ENCODE measurements around the gene SLF2.

SLF2 gene

DNA sequence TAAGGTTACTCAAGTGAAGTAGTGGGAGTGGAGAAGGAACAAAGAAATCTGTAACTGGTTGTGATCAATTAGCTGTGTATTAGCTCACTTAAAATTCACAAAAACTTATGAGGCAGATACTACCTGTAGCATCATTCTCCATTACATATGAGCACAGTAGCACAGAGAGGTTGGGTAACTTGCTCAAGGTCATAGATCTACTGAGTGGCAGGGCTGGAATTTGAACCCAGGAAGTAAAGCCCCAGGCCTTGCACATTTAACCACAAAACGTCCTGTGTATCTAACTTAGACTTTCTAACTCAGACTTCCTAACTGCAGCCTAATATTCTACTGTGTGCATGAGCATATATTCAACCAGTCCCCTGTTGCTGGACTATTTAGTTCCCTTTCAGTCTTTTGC, 5.6 kb upstream of the SLF2 start:
- no peak for DNase-seq

DNA sequence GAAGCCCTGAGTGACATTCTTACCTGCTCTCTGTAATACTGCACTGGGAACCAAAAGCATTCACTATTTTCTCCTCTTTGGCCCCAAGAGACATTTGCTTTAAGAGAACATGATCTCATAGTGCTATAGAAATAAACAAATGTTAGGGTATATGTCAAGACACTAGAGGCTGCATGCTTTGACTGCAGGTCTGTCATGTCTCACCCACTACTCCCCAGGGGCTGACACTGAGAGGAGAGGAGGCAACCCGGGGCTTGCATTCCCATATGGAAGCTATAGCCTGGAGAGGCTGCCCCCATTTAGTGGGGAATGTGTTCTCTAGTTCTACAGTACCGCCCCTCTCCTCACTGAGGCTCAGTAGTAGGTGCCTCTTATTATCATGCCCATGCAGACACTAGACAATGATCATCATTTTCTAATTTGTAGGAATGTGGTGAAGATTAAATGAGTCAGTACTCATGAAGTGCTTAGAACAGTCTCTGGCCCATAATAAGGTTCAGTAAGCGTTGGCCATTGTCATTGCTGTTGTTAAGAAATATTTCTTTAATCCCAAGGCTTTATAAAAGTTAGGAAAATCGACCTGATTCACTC, 4.9 kb upstream of the SLF2 start:
- no peak for DNase-seq

DNA sequence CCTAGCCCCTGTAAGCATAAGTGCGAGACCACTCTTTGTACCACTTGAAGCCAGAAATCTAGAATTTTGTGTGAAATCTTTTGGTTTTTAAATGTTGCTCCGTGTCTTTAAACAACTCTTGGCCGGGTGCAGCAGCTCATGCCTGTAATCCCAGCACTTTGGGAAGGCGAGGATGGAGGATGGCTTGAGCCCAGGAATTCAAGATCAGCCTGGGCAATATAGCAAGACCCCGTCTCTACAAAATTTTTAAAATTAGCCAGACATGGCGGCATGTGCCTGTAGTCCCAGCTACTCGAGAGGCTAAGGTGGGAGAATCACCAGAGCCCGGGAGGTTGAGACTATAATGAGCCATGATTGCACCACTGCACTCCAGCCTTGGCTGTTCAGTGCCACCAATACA, 4.4 kb upstream of the SLF2 start:
- DNase-seq: no peak

DNA sequence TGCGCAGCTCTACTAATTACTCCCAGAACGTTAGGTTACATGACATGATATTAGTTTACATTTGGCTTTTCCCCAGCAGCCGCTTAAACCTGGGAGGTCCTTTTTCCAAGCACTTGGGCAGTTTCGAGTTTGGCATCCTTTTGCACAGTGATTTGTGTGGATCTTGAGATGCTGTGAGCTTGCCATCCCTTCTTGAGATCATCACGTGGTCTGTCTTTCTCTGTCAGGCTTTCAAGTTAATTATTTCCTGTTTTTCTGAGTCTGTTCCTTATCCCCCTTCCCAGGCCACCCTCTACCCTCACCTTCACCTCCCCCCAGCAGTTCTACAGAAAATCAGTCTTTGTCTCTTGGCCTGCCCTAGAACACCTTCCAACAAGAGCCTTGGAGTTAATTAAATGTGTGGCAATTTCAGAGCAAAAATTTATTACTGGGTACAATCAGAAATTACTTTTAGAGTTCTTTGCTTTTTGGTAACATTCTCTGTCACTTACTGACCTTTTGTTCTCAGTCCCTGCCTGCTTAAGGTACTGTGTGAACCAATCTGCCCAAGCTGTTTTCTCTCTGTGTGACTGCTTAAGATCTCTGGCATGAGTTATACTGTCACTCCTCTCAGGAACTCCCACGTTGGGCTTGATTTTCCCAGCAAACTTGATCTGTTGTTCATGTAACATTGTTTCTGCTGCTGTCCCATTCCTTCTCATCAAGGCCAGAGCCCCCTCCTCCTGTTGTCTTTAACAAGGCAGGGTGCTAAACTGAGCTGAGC, 3.1 kb upstream of the SLF2 start:
- DNase-seq: no peak

DNA sequence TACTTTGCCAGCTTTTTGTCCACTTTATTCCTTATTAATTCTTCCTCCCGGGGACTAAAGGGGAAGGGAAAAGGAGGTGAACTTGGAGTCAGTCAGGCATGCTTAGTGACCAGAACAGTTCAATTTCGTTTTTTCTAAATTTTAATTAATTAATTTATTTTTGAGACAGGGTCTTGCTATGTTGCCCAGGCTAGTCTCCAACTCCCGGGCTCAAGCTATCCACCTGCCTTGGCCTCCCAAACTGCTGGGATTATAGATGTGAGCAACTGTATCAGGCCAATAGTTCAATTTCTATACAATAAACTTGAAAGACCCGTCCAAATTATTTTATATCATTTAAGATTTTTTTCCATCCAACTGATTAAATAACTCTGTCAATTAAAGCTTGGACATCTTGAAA, 1.3 kb upstream of the SLF2 start:
- DNase-seq: no peak

DNA sequence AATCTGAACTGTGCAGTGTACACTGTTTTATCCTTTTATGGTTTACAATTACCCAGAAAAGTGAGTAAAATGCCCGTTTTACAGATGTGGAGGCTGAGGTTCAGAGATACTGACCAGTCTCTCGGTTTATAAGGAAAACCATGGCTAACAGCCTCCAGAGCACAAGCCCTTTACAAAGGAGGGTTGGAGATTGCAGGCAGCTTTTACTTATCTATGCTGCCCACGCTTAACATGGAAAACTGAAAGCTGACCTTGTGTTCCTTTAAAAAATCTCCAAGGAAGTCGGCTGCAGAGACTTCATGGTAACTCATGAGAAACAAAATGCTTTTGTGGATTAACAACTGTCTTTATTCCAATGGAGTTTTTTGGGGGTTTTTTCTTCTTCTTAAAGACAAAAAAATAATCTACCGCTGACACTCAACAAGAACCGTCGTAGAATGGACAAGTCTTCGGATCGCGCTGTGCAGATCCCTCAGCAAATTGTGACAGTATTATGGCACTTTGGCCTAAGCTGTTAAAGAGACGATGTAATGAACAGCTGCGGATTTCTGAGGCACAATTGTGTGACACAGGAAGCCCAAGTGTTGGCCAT, 654 bp upstream of the SLF2 start:
- no peak for DNase-seq

DNA sequence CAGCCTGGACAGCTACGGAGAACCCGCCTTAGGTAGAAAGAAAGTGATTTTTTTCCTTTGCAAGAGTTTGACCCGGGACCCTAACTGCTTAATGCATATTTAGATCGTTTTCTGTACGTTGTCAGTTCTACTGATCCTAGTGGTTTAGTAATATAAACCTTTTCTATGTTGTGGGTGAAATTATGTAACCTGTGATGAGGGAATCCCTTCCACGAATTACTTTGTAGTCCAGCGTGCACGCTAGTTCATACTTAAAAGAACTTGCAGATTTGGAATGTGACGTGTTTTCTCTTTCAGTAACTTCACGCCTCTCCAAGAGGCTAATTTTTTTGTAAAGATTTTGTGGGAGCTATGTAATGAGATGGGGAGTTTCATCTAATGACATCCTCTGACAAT, 705 bp downstream of the SLF2 start:
- DNase-seq: no peak

DNA sequence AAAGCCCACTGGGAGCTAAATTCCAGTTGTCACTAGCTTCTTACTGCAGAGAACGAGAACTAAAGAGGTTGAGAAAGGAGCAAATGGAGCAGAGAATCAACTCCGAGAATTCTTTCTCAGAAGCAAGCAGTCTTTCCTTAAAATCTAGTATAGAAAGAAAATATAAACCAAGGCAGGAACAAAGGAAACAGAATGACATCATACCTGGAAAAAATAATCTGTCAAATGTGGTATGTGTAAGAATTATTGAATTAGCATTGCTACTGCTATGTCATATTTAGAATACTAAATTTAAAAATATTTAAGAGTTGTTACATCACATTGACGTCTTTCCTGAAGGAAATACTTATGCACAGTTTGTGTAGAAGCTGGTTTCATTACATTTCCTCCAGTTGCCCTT, 4.3 kb downstream of the SLF2 start:
- no peak for DNase-seq

DNA sequence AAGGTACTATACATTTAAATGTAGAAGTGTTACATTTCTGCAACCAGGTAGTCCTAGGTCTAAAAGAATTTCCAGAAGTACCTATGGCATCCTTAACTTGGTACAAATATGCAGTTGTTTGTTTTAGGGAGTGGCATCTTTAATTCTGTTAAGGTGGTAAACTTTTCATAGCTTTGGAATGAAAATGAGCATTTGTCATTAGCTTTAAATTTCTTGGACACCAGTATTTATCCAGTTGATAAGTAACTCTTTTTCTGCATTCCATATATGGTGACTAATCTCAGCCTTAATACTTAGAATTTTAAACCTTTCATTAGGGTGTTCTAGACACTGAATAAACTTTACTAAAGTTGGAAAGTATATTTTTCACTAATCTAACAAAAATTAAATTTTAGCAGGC, 10.8 kb downstream of the SLF2 start:
- no peak for DNase-seq

DNA sequence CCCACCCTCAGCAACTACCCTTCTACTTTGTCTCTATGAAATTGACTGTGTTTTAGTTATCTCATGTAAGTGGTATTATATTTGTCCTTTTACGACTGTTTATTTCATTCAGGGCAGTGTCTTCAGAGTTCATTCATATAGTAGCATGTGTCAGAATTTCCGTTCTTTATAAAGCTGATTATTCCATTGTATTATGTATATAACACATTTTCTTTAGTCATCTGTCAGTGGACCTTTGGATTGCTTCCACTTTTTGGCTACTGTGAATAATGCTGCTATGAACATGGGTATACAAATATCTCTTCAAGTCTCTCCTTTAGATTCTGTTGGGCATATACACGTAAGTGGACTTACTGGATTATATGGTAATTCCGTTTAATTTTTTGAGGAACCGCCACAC, 14.5 kb downstream of the SLF2 start:
- DNase-seq: no peak

DNA sequence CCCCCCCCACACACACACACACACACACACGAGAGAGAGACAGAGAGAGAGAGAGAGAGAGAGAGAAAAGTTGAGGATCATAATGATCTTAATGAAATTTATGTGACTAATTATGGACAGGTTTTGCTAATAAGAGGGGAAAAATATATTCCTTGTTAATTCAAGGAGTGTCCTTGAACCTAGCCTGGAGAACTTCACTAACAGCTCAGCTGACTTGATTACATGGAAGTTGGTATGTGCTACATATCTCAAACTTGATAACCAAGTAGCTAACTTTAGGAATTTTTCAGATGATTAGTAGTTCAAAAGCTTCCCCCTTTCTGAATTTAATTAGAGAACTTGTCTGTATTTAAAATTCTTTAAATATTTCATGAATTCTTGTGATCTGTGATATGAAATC, 15.3 kb downstream of the SLF2 start:
- no peak for DNase-seq

DNA sequence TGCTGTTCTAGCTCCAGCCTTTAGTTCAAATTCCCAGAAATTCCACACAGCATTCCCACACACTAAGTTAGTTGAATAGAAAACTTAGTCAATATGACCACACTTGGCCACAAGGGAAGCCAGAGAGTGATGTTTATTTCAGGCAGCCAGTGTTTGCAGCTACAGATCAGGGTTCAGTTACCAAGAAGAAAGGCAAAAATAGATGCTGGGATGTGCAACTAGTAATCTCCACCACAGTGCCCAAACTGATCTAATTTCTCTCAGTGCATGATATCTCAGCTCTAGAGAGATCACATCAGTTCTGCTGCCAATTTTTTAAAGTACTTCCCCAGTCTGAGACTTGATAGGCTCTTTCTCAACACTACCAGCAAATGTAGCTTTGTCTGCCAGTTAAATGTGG, 17.6 kb downstream of the SLF2 start:
- DNase-seq: no peak

DNA sequence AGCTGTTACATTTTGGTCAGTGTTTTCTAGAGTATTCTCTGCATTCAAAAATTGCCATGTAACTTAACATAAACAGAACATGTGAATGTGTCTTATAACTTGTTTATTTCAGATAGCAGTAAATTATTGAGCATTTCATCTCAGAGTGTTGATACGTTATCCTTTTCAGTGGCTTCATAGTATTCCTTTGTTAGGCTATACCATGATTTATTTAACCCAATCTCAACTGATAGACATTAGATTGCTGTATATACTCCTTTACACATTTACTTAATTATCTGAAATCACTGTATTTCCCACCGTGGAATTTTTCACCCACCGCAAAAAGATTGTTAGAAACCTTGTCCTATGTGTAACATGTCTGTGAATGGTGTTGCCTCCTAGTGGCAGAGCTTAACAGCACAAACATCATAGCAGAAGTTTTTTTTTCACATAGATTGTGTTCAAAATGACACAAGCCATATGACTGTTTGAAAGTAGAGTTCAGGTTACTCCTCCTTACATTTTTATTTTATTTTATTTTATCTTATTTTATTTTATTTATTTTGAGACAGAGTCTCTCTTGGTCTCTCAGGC, 21.4 kb downstream of the SLF2 start:
- peak; percentile 9 for DNase-seq

DNA sequence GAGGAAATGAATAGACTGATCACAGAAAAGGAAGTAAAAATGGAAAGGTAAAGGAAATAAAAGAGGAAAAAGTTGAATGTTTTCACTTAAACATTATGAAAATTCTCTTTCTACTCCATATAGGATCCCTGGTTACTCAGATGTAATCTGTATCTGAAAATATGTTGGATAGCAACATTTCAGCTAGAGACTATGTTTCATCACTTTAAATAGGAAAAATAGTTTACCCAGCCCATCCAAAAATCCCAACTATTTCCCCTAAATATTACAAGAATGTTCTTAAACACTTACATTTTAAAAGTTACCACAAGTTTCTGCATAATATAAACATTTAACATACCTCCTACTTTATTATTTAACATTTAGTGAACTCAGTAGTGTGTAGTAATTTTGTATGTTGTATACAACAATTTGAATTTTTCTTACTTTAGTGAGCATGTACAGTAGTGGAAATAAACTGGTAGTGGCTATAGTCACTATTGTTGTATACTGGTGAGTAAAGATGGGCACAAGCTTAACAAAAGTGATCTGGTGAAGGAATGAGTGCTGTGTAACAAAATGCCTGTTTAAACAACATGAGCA, 27.1 kb downstream of the SLF2 start:
- no peak for DNase-seq

DNA sequence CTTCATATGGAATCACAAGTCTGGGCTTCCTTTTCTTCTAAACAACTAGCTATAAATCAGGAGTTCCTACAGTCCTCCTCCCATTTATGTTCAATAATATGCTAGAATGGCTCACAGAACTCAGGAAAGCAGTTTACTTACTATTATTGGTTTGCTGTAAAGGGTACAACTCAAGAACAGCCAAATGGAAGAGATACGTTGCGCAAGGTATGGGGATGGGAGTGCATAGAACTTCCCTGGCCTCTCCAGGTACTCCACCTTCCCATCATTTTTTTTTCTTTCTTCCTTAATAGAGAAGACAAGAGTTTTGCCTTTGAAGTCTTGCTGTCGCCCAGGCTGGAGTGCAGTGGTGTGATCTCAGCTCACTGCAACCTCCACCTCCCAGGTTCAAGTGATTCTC, 29.5 kb downstream of the SLF2 start:
- DNase-seq: no peak

DNA sequence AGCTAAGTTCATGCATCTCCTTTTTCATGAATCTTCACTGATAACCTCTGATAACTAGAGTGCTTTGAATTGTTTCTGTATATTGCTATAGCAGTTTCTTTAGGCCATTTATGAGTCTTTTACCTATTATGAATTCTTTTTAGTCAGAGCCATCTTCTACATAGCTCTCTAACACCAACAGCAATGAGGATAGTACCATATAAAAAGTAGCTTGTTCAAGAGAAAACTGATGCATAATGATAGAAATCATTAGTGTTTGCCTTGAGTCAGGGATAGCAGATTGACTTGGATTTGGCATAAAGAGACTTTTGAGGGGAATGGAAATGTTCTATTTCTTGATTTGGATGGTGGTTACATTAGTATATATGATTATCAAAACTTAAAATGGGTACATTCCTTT, 30.7 kb downstream of the SLF2 start:
- DNase-seq: no peak

DNA sequence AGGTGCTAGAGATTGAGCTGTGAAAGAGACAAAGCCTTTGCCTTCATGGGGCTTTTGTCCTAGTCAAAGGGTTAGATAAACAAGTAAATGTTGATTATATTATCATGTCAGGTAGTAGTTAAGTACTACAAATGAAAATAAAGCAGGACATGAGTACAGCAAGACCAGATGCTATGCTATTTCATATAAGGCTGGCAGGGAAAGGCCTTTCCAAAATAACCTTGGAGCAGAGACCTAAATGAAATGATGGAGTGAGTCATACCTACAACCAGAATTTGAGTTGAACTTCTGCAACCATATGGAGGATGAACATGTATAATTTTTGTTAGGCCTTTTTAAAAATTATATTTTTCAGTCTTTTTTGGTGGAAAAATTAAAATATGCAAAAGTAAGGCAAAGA, 33.0 kb downstream of the SLF2 start:
- DNase-seq: no peak

DNA sequence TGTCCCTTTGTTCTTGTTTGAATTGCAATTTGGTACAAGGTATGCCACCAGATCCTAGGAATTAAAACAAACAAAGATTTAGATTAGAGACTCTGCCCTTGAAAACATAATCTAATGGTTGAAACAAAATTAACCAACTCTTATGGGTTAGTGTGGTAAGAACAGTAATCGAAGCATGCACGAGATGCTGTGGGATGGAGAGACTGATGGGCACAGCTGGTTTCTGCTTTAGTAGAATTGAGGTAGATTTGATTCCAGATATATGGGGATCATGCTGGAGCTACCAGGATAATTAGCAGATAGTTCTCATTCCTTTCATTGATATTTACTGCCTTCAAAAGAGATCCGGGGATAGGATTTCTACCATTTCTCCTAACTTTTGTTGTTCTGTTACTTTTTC, 36.2 kb downstream of the SLF2 start:
- DNase-seq: no peak

DNA sequence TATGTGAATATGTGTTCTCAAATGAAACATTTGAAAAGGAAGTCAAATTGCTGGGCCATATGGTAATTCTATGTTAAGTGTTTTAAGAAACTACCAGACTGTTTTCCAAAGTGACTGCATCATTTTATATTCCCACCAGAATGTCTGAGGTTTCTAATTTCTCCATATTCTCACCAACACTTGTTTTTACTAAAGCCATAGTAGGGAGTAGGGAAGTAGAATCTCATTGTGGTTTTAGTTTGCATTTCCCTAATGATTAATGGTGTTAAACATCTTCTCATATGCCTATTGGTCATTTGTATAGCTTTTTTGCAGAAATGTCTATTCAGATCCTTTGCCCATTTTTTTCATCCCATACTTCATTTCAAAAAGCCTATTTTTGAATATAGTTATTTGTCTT, 47.5 kb downstream of the SLF2 start:
- no peak for DNase-seq

DNA sequence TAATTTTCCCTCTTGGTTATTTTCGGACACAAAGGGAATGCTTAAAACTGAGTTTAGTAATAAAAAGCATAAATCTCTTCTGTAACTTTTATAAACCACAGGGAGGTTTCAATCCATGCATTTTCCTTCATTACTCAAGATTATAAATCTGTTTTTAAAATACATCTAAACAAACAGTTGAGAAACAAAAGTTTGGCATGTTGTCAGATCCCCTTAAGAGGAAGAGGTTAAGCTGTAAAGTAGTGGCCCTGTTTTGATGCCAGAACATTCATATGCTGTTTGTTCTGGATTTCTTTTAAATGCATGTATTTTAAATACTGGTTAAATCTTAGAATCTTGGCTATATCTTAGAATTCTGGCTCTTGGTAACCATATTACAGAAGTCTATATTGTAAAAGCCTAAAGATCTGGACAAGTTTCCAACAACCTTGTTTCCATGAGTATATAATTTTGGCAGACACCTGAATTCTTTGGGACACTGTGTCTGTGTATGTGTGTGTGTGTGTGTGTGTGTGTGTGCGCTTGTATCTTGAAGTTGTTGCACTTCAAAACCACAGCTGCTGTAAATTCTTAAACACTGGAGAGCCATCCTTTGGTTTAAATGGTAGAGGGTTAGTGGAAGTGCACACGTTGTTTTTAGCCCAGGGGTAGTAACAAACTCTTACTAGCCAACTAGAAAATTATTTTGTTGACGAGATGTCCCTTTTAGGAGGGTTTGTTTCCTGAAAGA, 49.8 kb downstream of the SLF2 start:
- no peak for DNase-seq

DNA sequence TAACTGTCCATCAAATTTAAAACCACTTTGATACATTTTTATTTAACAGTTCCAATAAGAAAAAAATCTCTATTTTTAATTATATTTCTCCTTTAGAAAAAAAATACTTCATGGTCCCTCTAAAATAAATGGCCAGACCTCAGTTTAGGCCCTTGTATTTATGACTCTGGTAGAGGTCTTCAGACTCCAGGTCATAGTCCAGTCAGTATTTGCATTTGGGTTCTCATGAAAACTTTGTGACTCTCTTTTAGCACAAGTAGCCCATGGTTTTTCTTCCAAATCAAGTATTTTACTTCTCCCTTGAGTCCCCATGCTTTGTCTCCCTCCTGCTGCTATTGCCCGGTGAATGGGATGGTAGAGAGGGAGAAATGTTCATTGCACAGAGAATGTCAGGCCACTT, 51.1 kb downstream of the SLF2 start:
- DNase-seq: no peak

DNA sequence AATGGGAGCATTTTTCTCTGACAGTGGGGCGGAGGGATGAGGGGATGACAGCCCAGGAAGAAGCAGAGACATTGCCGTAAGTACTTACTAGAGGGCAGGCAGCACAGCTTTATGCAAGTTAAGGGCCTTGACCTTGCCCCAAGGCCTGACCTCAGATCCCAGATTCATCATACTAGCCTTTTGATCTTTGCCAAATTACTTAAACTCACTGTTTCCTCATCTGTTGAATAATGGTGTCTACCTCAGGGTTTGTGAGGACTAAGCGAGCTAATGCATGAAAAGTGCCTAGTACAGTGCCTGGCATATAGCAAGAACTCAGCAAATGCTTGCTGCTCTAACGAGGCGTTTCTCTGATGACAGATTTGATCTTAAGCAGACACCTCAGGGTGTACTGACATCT, 53.1 kb downstream of the SLF2 start:
- DNase-seq: no peak

DNA sequence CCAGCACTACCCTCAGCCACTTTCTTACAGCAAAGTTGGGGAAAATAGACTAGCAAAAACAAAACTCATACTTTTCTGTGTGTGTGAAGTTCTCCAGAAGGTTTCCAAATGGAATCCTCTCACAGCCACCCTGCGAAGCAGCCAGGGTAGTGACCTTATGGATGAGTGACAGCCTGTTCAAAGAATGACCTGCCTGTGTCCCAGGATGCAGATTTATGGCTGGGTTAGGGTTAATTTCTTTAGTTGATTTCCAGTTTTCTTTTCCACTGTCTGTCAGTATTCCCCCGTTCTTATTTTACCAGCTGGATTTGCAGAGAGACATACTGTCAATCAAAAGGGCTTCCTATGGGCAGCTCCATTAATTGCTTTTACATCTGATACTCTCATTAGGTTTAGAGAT, 54.1 kb downstream of the SLF2 start:
- DNase-seq: no peak
